Upper lobe of right lung (tissue), 1 donor: ENCODE results near the gene ADGRG6. TPM values are rescaled to one million over a fixed set of nuclear protein-coding genes. Genes with fewer than 3 reads are reported as not detected.

ENCODE experiments used
- ATAC-seq: fragments of 200-7000 bp; cut with Tn5 transposase; one replicate; pipeline ENCODE4 v1.9.1; 2020; ENCODE audit warnings: mild to moderate bottlenecking, moderate library complexity
- DNase-seq: peaks from one replicate; pipeline ENCODE4 v3.0.0-alpha.2; 2020
- H3K27ac ChIP-seq: fragments of 200-600 bp; one replicate; pipeline ENCODE4 v1.8.0; 2022
- H3K27me3 ChIP-seq: fragments of 200-600 bp; one replicate; pipeline ENCODE4 v1.8.0; 2022; ENCODE audit warnings: mild to moderate bottlenecking
- H3K36me3 ChIP-seq: fragments of 200-600 bp; one replicate; pipeline ENCODE4 v1.8.0; 2022
- H3K4me1 ChIP-seq: fragments of 200-600 bp; one replicate; pipeline ENCODE4 v1.8.0; 2022
- H3K4me3 ChIP-seq: fragments of 200-600 bp; one replicate; pipeline ENCODE4 v1.8.0; 2022; ENCODE audit warnings: mild to moderate bottlenecking
- H3K9me3 ChIP-seq: fragments of 200-600 bp; one replicate; pipeline ENCODE4 v1.8.0; 2022
- CTCF ChIP-seq: fragments of 200-600 bp; IDR thresholded peaks from one replicate; pipeline ENCODE4 v1.8.0; 2022; ENCODE audit warnings: antibody characterized with exemption
- intact Hi-C: fragments of 100-400 bp; cut with DNase I; formaldehyde crosslinking; loops from one replicate; pipeline ENCODE4 v1.11.0; 2022
- total RNA-seq: library from RNA; stranded (reverse); fragmentation: NEBNext Ultra II Directional; extraction: Animal tissue kit (Norgen Biotek cat#: 25700); gene quantifications from one replicate; pipeline ENCODE4 v1.2.1, GENCODE V29; 2021
- donor health status: DM: no; HTN: yes; CAD: no; lungs with severe emphysema.

ADGRG6 gene
- total RNA-seq, 1 donor from 2014 or later = 47.6 TPM

- Histone ChIP-seq H3K27me3 (no peaks in the 10 kb centered on the region), H3K36me3 (no peaks in the 10 kb centered on the region), H3K9me3 (no peaks in the 10 kb centered on the region), H3K4me1 (no peaks in the 10 kb centered on the region), H3K27ac (no peak overlapping the region), H3K4me3 (no peak overlapping the region)
- intact Hi-C loops = no loop called here
- DNase-seq (no peak), ATAC-seq (no peak)
- no peak for TF ChIP-seq CTCF
Observed at GRCh38 chr6:142316791-142317368, 15.1 kb downstream of the ADGRG6 start.

- H3K27me3 ChIP-seq = no peaks in the 10 kb centered on the region
- DNase-seq = no peak
- H3K9me3 ChIP-seq = no peaks in the 10 kb centered on the region
- no peaks in the 10 kb centered on the region for H3K4me1 ChIP-seq
- no peak overlapping the region for H3K4me3 ChIP-seq
- no peak for ATAC-seq
- intact Hi-C loops = no loop called here
- TF ChIP-seq CTCF = no peak
- H3K36me3 ChIP-seq = no peaks in the 10 kb centered on the region
- no peak overlapping the region for H3K27ac ChIP-seq
Observed at GRCh38 chr6:142318714-142319113, 16.9 kb downstream of the ADGRG6 start.

- intact Hi-C loops = no loop called here
Observed at GRCh38 chr6:142320366-142320765, 18.6 kb downstream of the ADGRG6 start.

GRCh38 chr6:142321451-142321850, 19.6 kb downstream of the ADGRG6 start:
- Histone ChIP-seq H3K4me1 (no peaks in the 10 kb centered on the region), H3K9me3 (no peaks in the 10 kb centered on the region), H3K36me3 (no peaks in the 10 kb centered on the region), H3K27me3 (no peaks in the 10 kb centered on the region), H3K4me3 (no peak overlapping the region), H3K27ac (no peak overlapping the region)
- no peak for TF ChIP-seq CTCF
- DNase-seq (no peak), ATAC-seq (no peak)
- intact Hi-C loops = no loop called here

More at GRCh38 chr6:142320366-142320765, 18.6 kb downstream of the ADGRG6 start:
- no peak for TF ChIP-seq CTCF
- H3K36me3 ChIP-seq = no peaks in the 10 kb centered on the region
- no peak for ATAC-seq
- H3K9me3 ChIP-seq = no peaks in the 10 kb centered on the region
- no peaks in the 10 kb centered on the region for H3K4me1 ChIP-seq
- H3K27ac ChIP-seq = no peak overlapping the region
- H3K4me3 ChIP-seq = no peak overlapping the region
- no peak for DNase-seq
- H3K27me3 ChIP-seq = no peaks in the 10 kb centered on the region

GRCh38 chr6:142322066-142322465, 20.3 kb downstream of the ADGRG6 start:
- H3K27ac ChIP-seq = no peak overlapping the region
- DNase-seq (no peak), ATAC-seq (no peak)
- intact Hi-C loops = no loop called here
- TF ChIP-seq CTCF = no peak
- no peaks in the 10 kb centered on the region for H3K4me1 ChIP-seq
- H3K36me3 ChIP-seq = no peaks in the 10 kb centered on the region
- H3K27me3 ChIP-seq = no peaks in the 10 kb centered on the region
- no peak overlapping the region for H3K4me3 ChIP-seq
- H3K9me3 ChIP-seq = no peaks in the 10 kb centered on the region
